Right lobe of liver (tissue), 6 donors: ENCODE results near the gene ADGRG3. TPM values are rescaled to one million over a fixed set of nuclear protein-coding genes. Genes with fewer than 3 reads are reported as not detected.

Experiments
- ATAC-seq, 4 donors: fragments of 200-7000 bp; cut with Tn5 transposase; one replicate each; pipeline ENCODE4 v1.9.1; 2020; ENCODE audit warnings: mild to moderate bottlenecking in 4 of 4, moderate library complexity in 4 of 4
- DNase-seq, 3 donors: peaks; one replicate each; pipeline ENCODE4 v3.0.0-alpha.2; 2020
- H3K27ac ChIP-seq, 3 donors: fragments of 200-600 bp; one replicate each; pipeline ENCODE4 v1.8.0; 2022
- H3K27me3 ChIP-seq, 2 donors: fragments of 200-600 bp; one replicate each; pipeline ENCODE4 v1.8.0; 2022
- H3K36me3 ChIP-seq, 4 donors: fragments of 200-600 bp; sonication (generic) in 1 of 4; one replicate each; pipeline versions ENCODE4 v1.5.1 to v1.8.0; 2017 to 2022; ENCODE audit warnings: control low read depth in 1 of 4
- H3K4me1 ChIP-seq, 4 donors: fragments of 200-600 bp; sonication (generic) in 1 of 4; one replicate each; pipeline versions ENCODE4 v1.5.1 to v1.8.0; 2017 to 2022; ENCODE audit warnings: control low read depth in 1 of 4
- H3K4me3 ChIP-seq, 3 donors: fragments of 200-600 bp; one replicate each; pipeline ENCODE4 v1.8.0; 2022
- H3K9me3 ChIP-seq, 4 donors: fragments of 200-600 bp; sonication (generic) in 1 of 4; one replicate each; pipeline versions ENCODE4 v1.5.1 to v1.8.0; 2017 to 2022; ENCODE audit warnings: control low read depth in 1 of 4
- CTCF ChIP-seq, 4 donors: fragments of 200-600 bp in 3 of 4; fragments of 450-650 bp in 1 of 4; IDR thresholded peaks; one replicate each; pipeline versions ENCODE4 v1.5.1 to v1.8.0; 2016 to 2022; ENCODE audit warnings: antibody characterized with exemption in 4 of 4, mild to moderate bottlenecking in 2 of 4
- POLR2A ChIP-seq: fragments of 450-650 bp; IDR thresholded peaks from one replicate; pipeline ENCODE4 v1.6.1; 2017; ENCODE audit warnings: antibody characterized with exemption, mild to moderate bottlenecking
- WGBS: methylation state at CpG from one replicate; pipeline ENCODE4 v1.1.6; 2018; ENCODE audit warnings: low coverage, low lambda C conversion rate; ENCODE audit not compliant: insufficient coverage; ENCODE audit errors: missing lambda C conversion rate; 5-methylcytosine and 5-hydroxymethylcytosine counted together
- intact Hi-C, 2 donors: fragments of 100-400 bp; cut with DNase I; formaldehyde crosslinking; loops; one replicate each; pipeline versions ENCODE4 v1.11.2 to v1.14.1; 2022
- total RNA-seq, 6 experiments: library from RNA; depleted of rRNA in 2 of 6; stranded (reverse); fragments of >200 nt in 2 of 6; fragmentation: NEBNext Ultra II Directional in 3 of 6; extraction: Animal tissue kit (Norgen Biotek cat#: 25700) in 3 of 6; gene quantifications; one replicate each; pipeline versions ENCODE4 v1.1.0 to v1.2.4, GENCODE V29; 2016 to 2023
- donor health status: DM: no; HTN: yes; CAD: no.
- donor health status: DM: no; HTN: no; CAD: no.
- donor health status: DM: no; HTN: no; CAD: no.
- donor health status: DM: no; HTN: yes; CAD: no.
- donor health status: DM: no; HTN: yes; CAD: no.

The ADGRG3 gene
- total RNA-seq, 6 experiments from 2014 or later = 0.37 to 1.6 (median 0.83) TPM

- intact Hi-C loops = no loop called here
- Histone ChIP-seq H3K27me3 (no peaks in the 10 kb centered on the region), H3K27ac (no peak overlapping the region), H3K9me3 (no peaks in the 10 kb centered on the region), H3K4me3 (no peak overlapping the region), H3K4me1 (no peaks in the 10 kb centered on the region), H3K36me3 (no peaks in the 10 kb centered on the region)
- ATAC-seq = no peak
- 73% methylated on average over 10 of the region's 10 CpGs for WGBS
- DNase-seq = no peak
- TF ChIP-seq POLR2A (no peak), CTCF (IDR thresholded peaks at IDR 0.05) (no peak)
These were observed 9.8 kb upstream of the ADGRG3 start for GRCh38 chr16:57658130-57658877.

GRCh38 chr16:57658878-57659674, 9.0 kb upstream of the ADGRG3 start:
- no peaks in the 10 kb centered on the region for H3K9me3 ChIP-seq
- no peak overlapping the region for H3K4me3 ChIP-seq
- ATAC-seq = no peak
- H3K27me3 ChIP-seq = no peaks in the 10 kb centered on the region
- H3K27ac ChIP-seq = no peak overlapping the region
- intact Hi-C loops = no loop called here
- no peaks in the 10 kb centered on the region for H3K36me3 ChIP-seq
- DNase-seq = no peak
- WGBS = 40% methylated on average over 1 of the region's 19 CpGs
- no peak for TF ChIP-seq CTCF (IDR thresholded peaks at IDR 0.05)
- no peaks in the 10 kb centered on the region for H3K4me1 ChIP-seq

DNA sequence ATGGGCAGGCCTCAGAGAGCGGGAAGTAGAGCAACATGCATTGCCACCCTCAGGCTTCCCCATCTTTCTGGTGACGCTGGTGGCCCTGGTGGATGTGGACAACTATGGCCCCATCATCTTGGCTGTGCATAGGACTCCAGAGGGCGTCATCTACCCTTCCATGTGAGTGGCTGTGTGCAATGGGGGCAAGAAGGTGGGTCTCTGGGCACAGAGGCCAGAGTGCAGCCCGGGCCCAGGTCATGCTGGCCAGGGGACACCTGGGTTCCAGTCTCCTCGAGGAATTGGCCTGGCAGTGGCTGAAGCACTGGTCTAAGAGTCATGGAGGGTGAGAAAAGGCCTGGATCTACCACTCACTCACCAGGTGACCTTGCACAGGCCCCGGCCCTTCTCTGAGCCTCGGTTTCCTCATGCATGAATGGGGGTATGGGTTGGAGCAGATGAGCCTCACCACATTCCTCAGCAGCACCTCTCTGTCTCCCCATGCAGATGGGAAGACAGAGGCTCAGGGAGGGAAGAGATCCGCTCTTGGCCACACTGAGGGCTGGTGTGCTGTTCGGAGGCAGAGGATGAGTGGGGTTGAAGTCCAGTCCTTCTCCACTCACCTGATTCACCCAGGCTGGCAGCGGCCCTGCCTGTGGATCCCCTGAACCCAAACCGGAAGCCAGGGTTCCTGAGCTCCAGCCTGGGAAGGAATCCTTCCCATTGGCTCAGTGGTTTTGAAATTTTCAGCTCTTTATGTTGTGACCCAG, 7.2 kb upstream of the ADGRG3 start:
- intact Hi-C loops = no loop called here
- 79% methylated on average over 5 of the region's 11 CpGs for WGBS
- Histone ChIP-seq H3K9me3 (no peaks in the 10 kb centered on the region), H3K4me3 (no peak overlapping the region), H3K27ac (no peak overlapping the region), H3K4me1 (no peaks in the 10 kb centered on the region), H3K36me3 (no peaks in the 10 kb centered on the region), H3K27me3 (no peaks in the 10 kb centered on the region)
- no peak for DNase-seq
- ATAC-seq = peak; percentile 29 to 74 (median 67)
- TF ChIP-seq POLR2A = no peak
- TF ChIP-seq CTCF (IDR thresholded peaks at IDR 0.05) = peak in 3 of 4 donors; percentile 18 to 35 (median 24)

DNA sequence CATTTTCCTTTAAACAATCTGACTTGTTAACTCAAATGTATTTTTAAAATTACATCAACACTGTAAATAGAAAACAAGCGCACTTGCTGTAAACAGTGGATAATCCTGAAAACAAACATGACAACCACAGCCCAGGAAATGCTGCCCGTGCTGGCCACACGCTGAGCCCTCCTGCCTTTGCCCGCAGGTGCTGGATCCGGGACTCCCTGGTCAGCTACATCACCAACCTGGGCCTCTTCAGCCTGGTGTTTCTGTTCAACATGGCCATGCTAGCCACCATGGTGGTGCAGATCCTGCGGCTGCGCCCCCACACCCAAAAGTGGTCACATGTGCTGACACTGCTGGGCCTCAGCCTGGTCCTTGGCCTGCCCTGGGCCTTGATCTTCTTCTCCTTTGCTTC, 6.6 kb upstream of the ADGRG3 start:
- Histone ChIP-seq H3K4me1 (no peaks in the 10 kb centered on the region), H3K4me3 (no peak overlapping the region), H3K36me3 (no peaks in the 10 kb centered on the region), H3K27me3 (no peaks in the 10 kb centered on the region), H3K9me3 (no peaks in the 10 kb centered on the region), H3K27ac (no peak overlapping the region)
- intact Hi-C loops = no loop called here
- DNase-seq = no peak
- TF ChIP-seq CTCF (IDR thresholded peaks at IDR 0.05) = no peak
- TF ChIP-seq POLR2A = no peak
- WGBS = 100% methylated on average over 5 of the region's 7 CpGs
- ATAC-seq = no peak
